Measurements from ENCODE around the gene UBN1.

Gene UBN1, protein sequence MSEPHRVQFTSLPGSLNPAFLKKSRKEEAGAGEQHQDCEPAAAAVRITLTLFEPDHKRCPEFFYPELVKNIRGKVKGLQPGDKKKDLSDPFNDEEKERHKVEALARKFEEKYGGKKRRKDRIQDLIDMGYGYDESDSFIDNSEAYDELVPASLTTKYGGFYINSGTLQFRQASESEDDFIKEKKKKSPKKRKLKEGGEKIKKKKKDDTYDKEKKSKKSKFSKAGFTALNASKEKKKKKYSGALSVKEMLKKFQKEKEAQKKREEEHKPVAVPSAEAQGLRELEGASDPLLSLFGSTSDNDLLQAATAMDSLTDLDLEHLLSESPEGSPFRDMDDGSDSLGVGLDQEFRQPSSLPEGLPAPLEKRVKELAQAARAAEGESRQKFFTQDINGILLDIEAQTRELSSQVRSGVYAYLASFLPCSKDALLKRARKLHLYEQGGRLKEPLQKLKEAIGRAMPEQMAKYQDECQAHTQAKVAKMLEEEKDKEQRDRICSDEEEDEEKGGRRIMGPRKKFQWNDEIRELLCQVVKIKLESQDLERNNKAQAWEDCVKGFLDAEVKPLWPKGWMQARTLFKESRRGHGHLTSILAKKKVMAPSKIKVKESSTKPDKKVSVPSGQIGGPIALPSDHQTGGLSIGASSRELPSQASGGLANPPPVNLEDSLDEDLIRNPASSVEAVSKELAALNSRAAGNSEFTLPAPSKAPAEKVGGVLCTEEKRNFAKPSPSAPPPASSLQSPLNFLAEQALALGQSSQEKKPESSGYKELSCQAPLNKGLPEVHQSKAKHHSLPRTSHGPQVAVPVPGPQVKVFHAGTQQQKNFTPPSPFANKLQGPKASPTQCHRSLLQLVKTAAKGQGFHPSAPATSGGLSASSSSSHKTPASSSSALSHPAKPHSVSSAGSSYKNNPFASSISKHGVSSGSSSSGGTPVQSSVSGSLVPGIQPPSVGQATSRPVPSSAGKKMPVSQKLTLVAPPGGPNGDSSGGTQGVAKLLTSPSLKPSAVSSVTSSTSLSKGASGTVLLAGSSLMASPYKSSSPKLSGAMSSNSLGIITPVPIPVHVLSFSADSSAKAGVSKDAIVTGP (N-terminal part only)

DNA sequence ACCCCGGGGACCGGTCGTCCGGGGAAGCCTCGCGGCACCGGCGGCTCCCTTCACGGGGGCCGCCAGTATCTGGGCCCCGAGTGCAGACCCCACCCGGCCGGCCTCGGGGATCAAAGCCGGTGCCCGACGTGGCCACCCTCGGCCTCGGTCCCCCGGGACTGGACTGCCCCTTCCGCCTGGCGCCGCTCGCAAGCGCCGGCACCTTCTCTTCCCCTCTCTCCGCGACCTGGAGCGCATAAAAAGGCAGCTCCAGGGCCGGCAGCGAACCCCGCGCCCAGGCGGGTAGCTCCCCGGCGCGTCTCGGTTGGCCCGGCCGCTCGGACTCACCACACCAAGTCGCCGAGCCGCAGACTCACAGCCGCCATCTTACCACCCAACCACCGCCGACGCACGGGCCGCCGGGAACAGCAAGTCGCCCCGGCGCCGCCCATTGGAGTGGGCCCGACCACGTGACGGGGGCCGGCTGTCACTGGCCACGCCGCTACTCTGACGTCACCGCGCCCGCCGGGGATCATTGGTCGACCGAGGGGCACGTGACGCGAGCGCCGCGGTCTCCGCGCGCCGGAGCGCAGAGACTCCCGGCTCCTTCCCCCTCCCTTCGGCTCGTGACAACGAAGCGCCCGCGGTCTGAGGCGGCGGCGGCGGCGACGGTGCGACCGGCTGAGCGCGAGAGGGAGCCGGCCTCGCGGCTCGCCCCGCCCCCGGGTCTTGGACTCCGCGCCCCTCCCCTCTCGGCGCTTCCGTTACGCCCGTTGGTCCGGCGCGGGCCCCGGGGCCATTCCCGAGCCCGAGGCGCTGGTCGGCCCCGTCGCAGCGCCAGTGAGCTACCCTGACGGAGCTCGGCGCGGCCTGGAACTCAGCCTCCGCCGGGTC lies at the start of gene UBN1, which contains the start of gene GLYR1:
Gene UBN1, plus strand, starts transcription at position 581 of the 873 bp plus-strand sequence. CDS start 5,437 bp downstream, outside the sequence.
Gene GLYR1, minus strand, starts transcription at position 388 of the 873 bp plus-strand sequence. Its CDS starts 23 bp downstream, at position 365.
- Histone ChIP-seq H3K9me3 (ENCODE audit: severe bottlenecking) (no peaks in the 10 kb centered on the region), H3K4me3 (ENCODE audit: low read depth, low read length) (peak within 1 kb of the TSS; percentile 95), H3K27me3 (ENCODE audit: insufficient read depth, low read depth, severe bottlenecking) (no peaks in the 10 kb centered on the region), H3K36me3 (peaks cover 46% of the 10 kb centered on the region), H3K27ac (peak within 1 kb of the TSS; percentile 95)
- peak; percentile 99 for DNase-seq
- TF ChIP-seq, protein P1, sequence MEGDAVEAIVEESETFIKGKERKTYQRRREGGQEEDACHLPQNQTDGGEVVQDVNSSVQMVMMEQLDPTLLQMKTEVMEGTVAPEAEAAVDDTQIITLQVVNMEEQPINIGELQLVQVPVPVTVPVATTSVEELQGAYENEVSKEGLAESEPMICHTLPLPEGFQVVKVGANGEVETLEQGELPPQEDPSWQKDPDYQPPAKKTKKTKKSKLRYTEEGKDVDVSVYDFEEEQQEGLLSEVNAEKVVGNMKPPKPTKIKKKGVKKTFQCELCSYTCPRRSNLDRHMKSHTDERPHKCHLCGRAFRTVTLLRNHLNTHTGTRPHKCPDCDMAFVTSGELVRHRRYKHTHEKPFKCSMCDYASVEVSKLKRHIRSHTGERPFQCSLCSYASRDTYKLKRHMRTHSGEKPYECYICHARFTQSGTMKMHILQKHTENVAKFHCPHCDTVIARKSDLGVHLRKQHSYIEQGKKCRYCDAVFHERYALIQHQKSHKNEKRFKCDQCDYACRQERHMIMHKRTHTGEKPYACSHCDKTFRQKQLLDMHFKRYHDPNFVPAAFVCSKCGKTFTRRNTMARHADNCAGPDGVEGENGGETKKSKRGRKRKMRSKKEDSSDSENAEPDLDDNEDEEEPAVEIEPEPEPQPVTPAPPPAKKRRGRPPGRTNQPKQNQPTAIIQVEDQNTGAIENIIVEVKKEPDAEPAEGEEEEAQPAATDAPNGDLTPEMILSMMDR (IDR thresholded peaks at IDR 0.05; ENCODE audit: low read depth, low read length) = no peak

DNA sequence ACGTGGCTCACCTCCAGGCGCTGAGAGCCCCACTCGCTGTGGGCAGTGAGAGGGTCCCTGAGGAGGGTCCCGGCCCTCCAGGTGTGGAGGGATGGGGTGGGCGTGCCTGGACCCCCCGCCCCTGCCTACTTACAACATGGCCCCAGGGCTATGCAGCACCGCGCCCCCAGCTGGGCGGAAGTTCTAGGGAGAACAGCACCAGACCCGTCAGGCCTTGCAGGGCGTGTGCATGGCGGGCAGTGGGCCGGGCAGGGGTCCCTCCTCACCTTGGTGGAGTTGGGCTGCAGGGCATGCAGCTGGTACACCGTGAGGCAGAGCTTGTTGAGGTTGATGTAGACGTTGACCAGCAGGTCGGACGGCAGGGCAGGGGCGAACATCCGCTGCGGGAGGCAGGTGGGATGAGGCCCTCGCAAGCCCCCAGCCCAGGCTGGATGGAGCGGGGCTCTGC lies 49.5 kb upstream of the UBN1 start:
- Histone ChIP-seq H3K4me3 (ENCODE audit: low read depth, low read length) (no peak overlapping the region), H3K27me3 (ENCODE audit: insufficient read depth, low read depth, severe bottlenecking) (no peaks in the 10 kb centered on the region), H3K9me3 (ENCODE audit: severe bottlenecking) (no peaks in the 10 kb centered on the region), H3K27ac (no peak overlapping the region), H3K36me3 (peaks cover 61% of the 10 kb centered on the region)
- TF ChIP-seq, protein P1 (IDR thresholded peaks at IDR 0.05; ENCODE audit: low read depth, low read length) = no peak
- DNase-seq = no peak

DNA sequence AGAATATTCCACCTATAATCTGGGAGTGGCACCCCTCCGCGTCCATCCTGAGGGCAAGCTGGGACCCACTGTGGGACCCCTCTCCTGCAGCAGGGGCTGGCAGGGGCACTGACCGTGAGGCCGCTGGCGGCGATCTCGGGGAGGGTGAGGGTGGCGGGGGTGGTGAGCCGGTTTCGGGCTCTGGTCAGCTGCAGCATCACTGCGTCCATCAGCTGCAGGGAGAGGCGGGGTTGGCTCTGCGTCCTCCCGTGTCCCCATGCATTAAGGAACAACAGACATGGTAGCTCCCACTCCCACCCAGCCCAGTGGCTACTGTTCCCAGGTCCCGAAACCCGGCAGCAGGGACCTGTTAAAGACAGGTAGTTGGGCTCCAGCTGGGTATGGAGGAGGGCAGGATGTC lies 48.8 kb upstream of the UBN1 start:
- Histone ChIP-seq H3K4me3 (ENCODE audit: low read depth, low read length) (no peak overlapping the region), H3K27ac (no peak overlapping the region), H3K9me3 (ENCODE audit: severe bottlenecking) (no peaks in the 10 kb centered on the region), H3K27me3 (ENCODE audit: insufficient read depth, low read depth, severe bottlenecking) (no peaks in the 10 kb centered on the region), H3K36me3 (peaks cover 61% of the 10 kb centered on the region)
- DNase-seq = no peak
- TF ChIP-seq, protein P1 (IDR thresholded peaks at IDR 0.05; ENCODE audit: low read depth, low read length) = no peak

DNA sequence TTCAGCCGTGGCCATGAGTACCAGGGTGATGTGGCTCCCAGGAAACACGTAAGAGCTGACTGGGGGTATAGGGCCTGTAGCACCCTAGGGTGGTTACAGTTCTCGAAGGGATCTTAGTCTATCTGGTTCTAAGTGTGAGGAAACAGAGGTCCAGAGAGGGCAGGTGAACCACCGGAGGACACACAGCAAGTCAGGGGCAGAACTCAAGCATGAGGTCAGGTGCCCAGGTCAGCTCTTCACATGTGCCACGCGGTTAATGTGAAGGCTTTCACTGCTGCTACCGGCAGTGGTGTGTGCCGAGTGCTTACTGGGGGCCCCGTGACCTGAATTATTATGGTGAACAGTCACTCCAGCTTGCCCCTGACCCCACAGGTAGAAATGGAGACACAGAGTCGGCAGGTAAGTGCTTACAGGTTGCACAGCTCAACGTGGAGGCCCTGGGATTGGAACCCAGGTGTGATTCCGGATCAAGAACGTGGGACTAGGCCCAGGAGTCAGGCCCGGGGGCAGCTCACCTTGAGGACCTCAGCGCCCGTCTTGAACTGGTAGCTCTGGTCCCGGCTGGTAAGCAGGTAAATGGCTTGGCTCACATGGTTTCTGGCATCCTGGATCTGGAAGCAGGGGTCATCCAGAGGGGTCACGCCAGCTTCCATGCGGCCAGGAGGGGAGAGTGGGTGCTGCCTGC lies 48.0 kb upstream of the UBN1 start:
- TF ChIP-seq, protein P1 (IDR thresholded peaks at IDR 0.05; ENCODE audit: low read depth, low read length) = no peak
- Histone ChIP-seq H3K36me3 (peaks cover 69% of the 10 kb centered on the region), H3K27me3 (ENCODE audit: insufficient read depth, low read depth, severe bottlenecking) (no peaks in the 10 kb centered on the region), H3K9me3 (ENCODE audit: severe bottlenecking) (no peaks in the 10 kb centered on the region), H3K4me3 (ENCODE audit: low read depth, low read length) (no peak overlapping the region), H3K27ac (peak overlapping the region; percentile 95)
- DNase-seq = no peak
